ENCODE results near the gene SEZ6L. TPM values are rescaled to one million over a fixed set of nuclear protein-coding genes. Genes with fewer than 3 reads are reported as not detected.

Gene SEZ6L
- total RNA-seq, 4 donors from 2014 or later, result 0.09 to 0.16 TPM; not detected in 2

DNA sequence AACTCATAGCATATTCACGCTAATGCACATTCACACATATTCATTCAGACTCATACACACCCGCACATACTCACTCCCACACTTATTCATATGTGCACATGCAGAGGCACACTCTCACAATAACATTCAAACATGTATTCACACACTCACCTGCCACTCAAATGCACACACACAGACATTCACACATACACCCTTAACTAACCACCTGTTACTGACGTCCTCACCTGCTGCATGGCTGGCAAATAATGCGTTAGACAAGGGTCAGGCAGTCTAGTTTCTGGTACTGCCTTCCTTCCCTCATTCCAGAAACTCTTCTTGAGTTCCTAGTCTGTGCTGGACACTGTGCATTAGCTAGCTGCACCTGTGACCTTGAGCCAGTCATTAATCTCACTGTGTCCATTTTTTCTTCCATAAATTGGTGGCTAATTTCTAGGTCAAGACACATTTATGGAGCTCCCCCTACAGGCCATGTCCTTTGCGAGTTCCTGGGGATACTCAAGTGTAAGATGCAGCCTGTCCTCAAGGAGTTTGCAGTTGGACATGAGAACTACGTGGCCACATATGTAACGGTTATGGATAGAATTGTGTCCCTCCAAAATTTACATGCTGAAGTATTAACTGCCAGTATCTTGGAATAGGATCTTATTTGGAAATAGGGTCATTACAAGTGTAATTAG lies 34.5 kb upstream of the SEZ6L start:
- TF ChIP-seq, protein P1, sequence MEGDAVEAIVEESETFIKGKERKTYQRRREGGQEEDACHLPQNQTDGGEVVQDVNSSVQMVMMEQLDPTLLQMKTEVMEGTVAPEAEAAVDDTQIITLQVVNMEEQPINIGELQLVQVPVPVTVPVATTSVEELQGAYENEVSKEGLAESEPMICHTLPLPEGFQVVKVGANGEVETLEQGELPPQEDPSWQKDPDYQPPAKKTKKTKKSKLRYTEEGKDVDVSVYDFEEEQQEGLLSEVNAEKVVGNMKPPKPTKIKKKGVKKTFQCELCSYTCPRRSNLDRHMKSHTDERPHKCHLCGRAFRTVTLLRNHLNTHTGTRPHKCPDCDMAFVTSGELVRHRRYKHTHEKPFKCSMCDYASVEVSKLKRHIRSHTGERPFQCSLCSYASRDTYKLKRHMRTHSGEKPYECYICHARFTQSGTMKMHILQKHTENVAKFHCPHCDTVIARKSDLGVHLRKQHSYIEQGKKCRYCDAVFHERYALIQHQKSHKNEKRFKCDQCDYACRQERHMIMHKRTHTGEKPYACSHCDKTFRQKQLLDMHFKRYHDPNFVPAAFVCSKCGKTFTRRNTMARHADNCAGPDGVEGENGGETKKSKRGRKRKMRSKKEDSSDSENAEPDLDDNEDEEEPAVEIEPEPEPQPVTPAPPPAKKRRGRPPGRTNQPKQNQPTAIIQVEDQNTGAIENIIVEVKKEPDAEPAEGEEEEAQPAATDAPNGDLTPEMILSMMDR (IDR thresholded peaks at IDR 0.05), result no peak
- ATAC-seq (ENCODE audit: low FRiP score) (no peak), DNase-seq (ENCODE audit: low spot score) (no peak)

DNA sequence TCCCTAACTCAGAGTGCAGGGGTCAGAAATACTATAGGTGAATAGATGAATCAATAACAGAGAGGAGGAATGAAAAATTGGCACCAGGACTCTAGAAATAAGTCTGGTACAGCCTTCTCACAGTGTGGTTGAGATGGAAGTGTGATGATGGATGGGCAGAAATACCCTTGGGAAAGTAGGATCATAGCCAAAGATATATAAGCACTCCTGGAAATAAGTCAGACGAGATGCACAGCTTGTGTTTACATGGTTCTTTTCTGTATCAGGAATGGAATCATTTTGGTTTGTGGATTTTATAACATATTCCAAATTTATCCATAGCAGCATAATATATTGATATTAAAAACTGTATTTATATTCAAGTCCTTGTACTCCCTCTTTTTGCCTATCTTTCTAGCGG lies 33.5 kb upstream of the SEZ6L start:
- TF ChIP-seq, protein P1 (IDR thresholded peaks at IDR 0.05), result no peak
- ATAC-seq (ENCODE audit: low FRiP score), result no peak
- no peak for DNase-seq (ENCODE audit: low spot score)

DNA sequence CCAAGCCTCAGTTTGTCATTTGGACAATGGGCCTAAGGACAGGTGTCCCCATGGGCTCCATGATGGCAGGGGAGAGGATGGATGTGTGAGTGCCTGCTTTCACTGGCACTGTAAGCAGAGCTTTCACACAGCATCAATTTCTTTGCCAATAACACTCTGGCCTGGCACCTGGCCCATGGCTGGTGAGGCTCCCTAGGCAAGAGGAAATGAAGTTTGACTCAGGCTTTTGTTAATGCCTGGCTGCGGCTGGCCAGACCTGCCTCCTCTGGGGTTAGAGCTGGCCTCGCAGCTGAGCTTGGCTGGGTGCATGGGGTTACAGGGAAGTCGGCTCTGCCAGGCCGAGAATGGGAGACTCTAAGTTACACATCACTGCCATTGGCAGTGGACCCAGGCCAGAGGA lies 30.0 kb upstream of the SEZ6L start:
- DNase-seq (ENCODE audit: low spot score), result no peak
- ATAC-seq (ENCODE audit: low FRiP score), result no peak
- TF ChIP-seq, protein P1 (IDR thresholded peaks at IDR 0.05), result no peak

DNA sequence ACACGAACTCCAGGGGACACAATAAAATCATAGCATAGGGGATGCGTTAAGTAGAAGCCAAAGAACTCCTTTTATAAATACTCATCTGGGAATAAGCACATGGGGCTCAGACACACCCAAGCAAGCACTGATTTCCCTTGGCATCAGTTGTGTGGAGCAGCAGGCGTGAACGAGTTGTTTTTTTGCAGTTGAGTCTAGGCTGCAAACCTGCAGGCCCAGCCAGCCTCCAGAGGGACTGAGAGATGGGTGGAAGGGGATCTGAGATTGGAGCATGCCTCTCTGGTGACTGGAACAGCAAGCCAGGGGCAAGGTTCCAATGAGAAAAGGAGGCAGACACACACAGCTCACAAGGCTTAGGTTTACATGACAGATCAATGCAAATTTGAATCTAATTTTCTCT lies 27.4 kb upstream of the SEZ6L start:
- TF ChIP-seq, protein P1 (IDR thresholded peaks at IDR 0.05), result no peak
- ATAC-seq (ENCODE audit: low FRiP score) (no peak), DNase-seq (ENCODE audit: low spot score) (no peak)

DNA sequence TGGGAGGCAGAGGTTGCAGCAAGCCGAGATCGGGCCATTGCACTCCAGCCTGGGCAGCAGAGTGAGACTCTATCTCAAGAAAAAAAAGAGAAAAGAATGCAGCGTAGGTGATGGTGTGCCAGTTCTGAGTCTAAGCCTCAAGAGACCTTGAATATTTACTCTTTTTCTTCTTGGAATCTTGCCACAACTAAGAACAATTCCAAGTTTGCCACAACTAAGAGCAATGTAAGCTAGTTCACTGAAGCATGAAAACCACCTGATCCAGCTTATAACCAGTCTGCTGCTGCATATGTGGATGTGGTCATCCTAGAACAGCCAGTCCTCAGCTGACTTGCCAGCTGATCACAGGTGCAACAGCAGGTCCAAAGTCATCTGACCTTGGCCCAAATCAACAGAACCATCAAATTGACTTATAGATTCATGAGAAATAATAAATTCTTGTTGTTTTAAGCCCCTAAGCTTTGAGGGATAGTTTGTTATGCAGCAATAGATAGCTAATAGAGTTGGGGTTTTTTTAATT lies 25.4 kb upstream of the SEZ6L start:
- no peak for ATAC-seq (ENCODE audit: low FRiP score)
- TF ChIP-seq, protein P1 (IDR thresholded peaks at IDR 0.05), result no peak

DNA sequence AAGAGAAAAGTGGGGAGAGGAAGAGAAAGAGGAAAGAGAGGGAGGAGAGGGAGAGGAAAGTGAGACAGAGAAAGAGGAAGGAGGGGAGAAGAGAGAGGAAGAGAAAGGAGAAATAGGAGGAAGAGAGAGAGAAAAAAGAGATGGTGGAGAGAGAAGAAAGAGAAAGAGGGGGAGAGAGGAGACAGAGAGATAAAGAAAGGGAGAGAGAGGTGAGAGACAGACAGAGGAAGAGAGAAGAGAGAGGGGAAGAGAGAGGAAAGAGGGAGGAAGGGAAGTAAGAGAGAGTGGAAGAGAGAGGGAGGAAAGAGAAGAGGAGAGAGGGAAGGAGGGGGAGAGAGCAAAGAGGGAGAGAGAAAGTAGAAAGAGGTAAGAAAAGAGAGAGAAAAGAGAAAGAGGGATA lies 9.4 kb upstream of the SEZ6L start:
- ATAC-seq (ENCODE audit: low FRiP score) (no peak), DNase-seq (ENCODE audit: low spot score) (no peak)
- TF ChIP-seq, protein P1 (IDR thresholded peaks at IDR 0.05), result no peak

More for the DNA sequence above, 25.4 kb upstream of the SEZ6L start:
- no peak for DNase-seq (ENCODE audit: low spot score)

DNA sequence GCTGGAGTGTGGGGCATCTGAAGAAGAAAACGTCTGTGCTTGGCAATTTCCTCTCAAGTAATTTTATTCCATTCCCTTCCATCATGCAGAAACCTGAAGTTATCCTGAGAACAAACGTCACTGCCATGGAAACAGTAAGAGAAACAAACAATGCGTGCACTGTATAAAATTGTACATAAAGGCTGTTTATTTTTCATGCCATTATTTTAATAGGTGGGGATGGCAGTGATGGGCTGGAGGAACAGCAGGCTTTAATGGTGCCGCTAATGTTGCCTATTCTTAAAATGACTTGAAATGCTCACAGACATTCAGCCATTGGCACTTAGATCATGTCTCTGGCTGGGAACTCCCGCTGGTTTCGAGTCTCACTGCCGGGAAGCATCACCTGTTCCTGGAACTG lies 7.5 kb upstream of the SEZ6L start:
- no peak for DNase-seq (ENCODE audit: low spot score)
- TF ChIP-seq, protein P1 (IDR thresholded peaks at IDR 0.05), result no peak
- no peak for ATAC-seq (ENCODE audit: low FRiP score)

Measured in omental fat pad (tissue), 4 donors.